Measurements from ENCODE around the gene KCNK18.

The KCNK18 gene

DNA sequence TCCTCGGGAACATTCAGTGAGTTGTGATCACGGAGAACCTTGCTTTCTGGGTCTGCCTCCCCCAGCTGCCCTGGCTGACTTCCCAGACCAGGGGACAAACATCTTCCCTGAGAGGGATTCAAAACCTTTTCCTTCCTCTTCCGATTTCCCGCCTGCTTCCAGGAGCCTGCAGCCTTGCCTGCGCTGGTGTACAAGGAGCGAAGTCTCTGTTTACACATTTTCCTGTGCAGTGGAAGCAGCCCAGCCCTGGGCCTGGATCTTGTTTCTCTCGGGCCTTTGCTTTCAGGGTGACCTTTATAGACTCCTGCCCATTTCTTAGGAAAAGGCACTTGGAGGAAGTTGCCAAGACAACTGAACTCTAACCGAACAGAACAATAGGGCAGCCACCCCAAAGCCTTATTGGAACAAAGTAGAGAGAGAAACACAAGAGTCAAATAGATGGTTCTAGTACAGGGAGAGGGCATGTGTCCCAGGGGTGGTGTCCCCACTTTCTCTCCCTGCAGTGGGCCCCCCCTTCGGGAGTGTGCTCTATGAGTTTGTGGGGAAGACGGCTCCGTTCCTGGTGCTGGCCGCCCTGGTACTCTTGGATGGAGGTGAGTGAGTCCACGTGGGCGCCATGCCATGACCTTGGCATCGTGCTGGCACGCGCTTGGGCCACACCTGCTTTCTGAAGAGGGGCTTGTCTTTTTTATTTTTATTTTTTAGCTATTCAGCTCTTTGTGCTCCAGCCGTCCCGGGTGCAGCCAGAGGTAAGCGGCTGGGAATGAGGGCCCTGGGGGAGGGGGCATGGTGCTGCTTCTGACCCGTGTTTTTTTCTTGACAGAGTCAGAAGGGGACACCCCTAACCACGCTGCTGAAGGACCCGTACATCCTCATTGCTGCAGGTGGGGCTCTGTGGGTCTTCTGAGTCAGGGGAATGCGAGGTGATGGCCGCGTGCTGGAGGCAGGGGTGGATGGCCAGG lies 57.8 kb downstream of the KCNK18 start:
- no peak for DNase-seq (ENCODE audit: low spot score)
- no peaks in the 10 kb centered on the region for H3K9me3 ChIP-seq (ENCODE audit: severe bottlenecking)
- H3K36me3 ChIP-seq (ENCODE audit: low read depth): no peaks in the 10 kb centered on the region
- no peaks in the 10 kb centered on the region for H3K4me1 ChIP-seq (ENCODE audit: insufficient read depth, poor library complexity, severe bottlenecking)
- no peak overlapping the region for H3K27ac ChIP-seq (ENCODE audit: poor library complexity, severe bottlenecking)
- ATAC-seq (ENCODE audit: low read depth): no peak
- no peak overlapping the region for H3K4me3 ChIP-seq (ENCODE audit: severe bottlenecking)
- TF ChIP-seq CTCF (IDR thresholded peaks at IDR 0.05; ENCODE audit: poor library complexity, severe bottlenecking): no peak
- H3K27me3 ChIP-seq (ENCODE audit: insufficient read depth, poor library complexity, severe bottlenecking): peaks cover 3% of the 10 kb centered on the region

- Histone ChIP-seq H3K4me3 (ENCODE audit: severe bottlenecking) (no peak overlapping the region), H3K9me3 (ENCODE audit: severe bottlenecking) (no peaks in the 10 kb centered on the region), H3K36me3 (ENCODE audit: low read depth) (no peaks in the 10 kb centered on the region), H3K27me3 (ENCODE audit: insufficient read depth, poor library complexity, severe bottlenecking) (peaks cover 3% of the 10 kb centered on the region), H3K4me1 (ENCODE audit: insufficient read depth, poor library complexity, severe bottlenecking) (no peaks in the 10 kb centered on the region), H3K27ac (ENCODE audit: poor library complexity, severe bottlenecking) (no peak overlapping the region)
- DNase-seq (ENCODE audit: low spot score): no peak
- ATAC-seq (ENCODE audit: low read depth): no peak
- TF ChIP-seq CTCF (IDR thresholded peaks at IDR 0.05; ENCODE audit: poor library complexity, severe bottlenecking): no peak
These were observed 58.7 kb downstream of the KCNK18 start for GRCh38 chr10:117255835-117256460.

DNA sequence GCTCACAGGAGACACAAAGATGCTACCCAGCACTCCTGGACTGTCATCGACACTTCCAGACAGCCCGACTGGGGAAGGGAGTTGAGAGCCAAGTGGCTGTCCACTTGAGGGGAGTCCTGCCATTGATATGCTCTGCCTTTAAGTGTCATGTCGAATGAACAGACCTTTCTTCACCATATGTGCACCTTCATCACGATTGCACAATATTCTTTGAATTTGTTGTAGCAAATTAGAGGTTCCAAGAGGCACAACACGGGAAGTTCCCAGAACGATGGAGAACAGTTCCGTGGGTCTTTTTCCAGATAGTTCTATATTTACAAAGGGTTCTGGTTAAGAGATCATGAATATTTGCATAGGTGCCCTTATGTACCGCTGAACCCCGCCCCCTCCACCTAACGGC lies 59.6 kb downstream of the KCNK18 start:
- DNase-seq (ENCODE audit: low spot score) (no peak), ATAC-seq (ENCODE audit: low read depth) (no peak)
- peaks cover 3% of the 10 kb centered on the region for H3K27me3 ChIP-seq (ENCODE audit: insufficient read depth, poor library complexity, severe bottlenecking)
- H3K36me3 ChIP-seq (ENCODE audit: low read depth): no peaks in the 10 kb centered on the region
- TF ChIP-seq CTCF (IDR thresholded peaks at IDR 0.05; ENCODE audit: poor library complexity, severe bottlenecking): no peak
- no peak overlapping the region for H3K27ac ChIP-seq (ENCODE audit: poor library complexity, severe bottlenecking)
- no peaks in the 10 kb centered on the region for H3K9me3 ChIP-seq (ENCODE audit: severe bottlenecking)
- H3K4me1 ChIP-seq (ENCODE audit: insufficient read depth, poor library complexity, severe bottlenecking): no peaks in the 10 kb centered on the region
- no peak overlapping the region for H3K4me3 ChIP-seq (ENCODE audit: severe bottlenecking)

DNA sequence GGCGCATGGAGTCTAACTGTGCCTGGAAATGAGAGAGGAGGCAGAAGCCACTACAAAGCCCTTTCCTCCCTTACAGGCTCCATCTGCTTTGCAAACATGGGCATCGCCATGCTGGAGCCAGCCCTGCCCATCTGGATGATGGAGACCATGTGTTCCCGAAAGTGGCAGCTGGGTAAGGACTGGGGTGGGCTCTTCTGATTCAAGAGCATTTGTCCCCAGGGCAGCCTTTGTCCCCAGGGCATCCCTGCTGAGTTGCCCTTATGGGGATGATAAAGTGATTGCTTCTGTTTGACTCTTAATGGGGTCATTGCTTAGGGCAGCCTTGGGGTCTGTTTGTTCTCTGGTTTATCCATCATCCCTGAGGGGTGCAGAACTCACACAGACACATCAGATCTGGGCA lies 60.4 kb downstream of the KCNK18 start:
- no peak for ATAC-seq (ENCODE audit: low read depth)
- no peak for DNase-seq (ENCODE audit: low spot score)
- no peaks in the 10 kb centered on the region for H3K4me1 ChIP-seq (ENCODE audit: insufficient read depth, poor library complexity, severe bottlenecking)

More for the DNA sequence above, 60.4 kb downstream of the KCNK18 start:
- Histone ChIP-seq H3K9me3 (ENCODE audit: severe bottlenecking) (no peaks in the 10 kb centered on the region), H3K36me3 (ENCODE audit: low read depth) (no peaks in the 10 kb centered on the region), H3K27ac (ENCODE audit: poor library complexity, severe bottlenecking) (no peak overlapping the region), H3K4me3 (ENCODE audit: severe bottlenecking) (no peak overlapping the region), H3K27me3 (ENCODE audit: insufficient read depth, poor library complexity, severe bottlenecking) (peaks cover 3% of the 10 kb centered on the region)
- no peak for TF ChIP-seq CTCF (IDR thresholded peaks at IDR 0.05; ENCODE audit: poor library complexity, severe bottlenecking)

Measured in RWPE2 (cell line).